Panc1 (cell line): Measurements from ENCODE around the gene PGBD2. TPM values are rescaled to one million over a fixed set of nuclear protein-coding genes. Genes with fewer than 3 reads are reported as not detected.
"Not testable (repeated sequence)": the region's sequence is repeated elsewhere in the genome, so short reads cannot be mapped to it uniquely, and the experiment has no call there.

Experiments used
- ATAC-seq: fragments of 200-7000 bp; cut with Tn5 transposase; 2 replicates; pipeline ENCODE4 v1.9.1; 2020; ENCODE audit warnings: mild to moderate bottlenecking, moderate library complexity
- BruUV-seq: library from RNA; stranded (reverse); fragments of 400-500 nt; replicated peaks from 2 replicates; lab custom pipeline; 2021; lab: Mats Ljungman, UMichigan
- CTCF ChIA-PET: fragments of 300-600 bp; sonication (Branson Sonifier 250); formaldehyde crosslinking; loops from one replicate; lab custom pipeline; 2022; ENCODE audit warnings: antibody characterized with exemption; lab: Charles Lee
- POLR2A ChIA-PET: fragments of 300-600 bp; sonication (Branson Sonifier 250); formaldehyde crosslinking; loops from one replicate; lab custom pipeline; 2022; ENCODE audit warnings: antibody characterized with exemption; lab: Charles Lee
- DNase-seq: peaks from one replicate; pipeline ENCODE4 v3.0.0-alpha.2; 2010; ENCODE audit warnings: low read depth, low spot score
- H3K27ac ChIP-seq: 2 replicates; pipeline ENCODE4 v1.5.1; 2011; ENCODE audit warnings: mild to moderate bottlenecking, low read length, inconsistent platforms
- H3K27me3 ChIP-seq: fragments of 200-500 bp; sonication (Bioruptor generic); 2 replicates; pipeline ENCODE4 v1.6.0; 2014; ENCODE audit warnings: low read length, inconsistent platforms; ENCODE audit not compliant: control insufficient read depth, insufficient read depth
- H3K36me3 ChIP-seq: fragments of 200-500 bp; sonication (Bioruptor generic); 2 replicates; pipeline ENCODE4 v1.5.1; 2014; ENCODE audit warnings: inconsistent platforms, mild to moderate bottlenecking, low read length, moderate library complexity; ENCODE audit not compliant: control insufficient read depth, insufficient read depth
- H3K4me1 ChIP-seq: 2 replicates; pipeline ENCODE4 v1.5.1; 2011; ENCODE audit warnings: inconsistent platforms, mild to moderate bottlenecking, low read length, moderate library complexity; ENCODE audit not compliant: control insufficient read depth, insufficient read depth
- H3K4me3 ChIP-seq, 2 experiments: 2 replicates each; pipeline ENCODE4 v1.5.1; 2011 to 2012; ENCODE audit warnings: low read depth in 2 of 2, low read length in 2 of 2, mild to moderate bottlenecking in 2 of 2, inconsistent platforms in 1 of 2, moderate library complexity in 1 of 2
- H3K9me3 ChIP-seq: fragments of 200-500 bp; sonication (Bioruptor generic); 2 replicates; pipeline ENCODE4 v1.5.1; 2014; ENCODE audit warnings: low read depth, mild to moderate bottlenecking, inconsistent platforms, low read length, moderate library complexity; ENCODE audit not compliant: control insufficient read depth, insufficient read depth
- POLR2AphosphoS5 ChIP-seq: IDR thresholded peaks from 2 replicates; pipeline ENCODE4 v1.6.1; 2012; ENCODE audit warnings: mild to moderate bottlenecking, low read depth, low read length, moderate library complexity
- REST ChIP-seq, 2 experiments: IDR thresholded peaks; 2 replicates each; pipeline ENCODE4 v1.6.1; 2011 to 2012; ENCODE audit warnings: low read depth in 2 of 2, control low read depth in 1 of 2, low read length in 1 of 2, mild to moderate bottlenecking in 1 of 2, moderate library complexity in 1 of 2; ENCODE audit not compliant: insufficient read depth in 1 of 2
- SIN3A ChIP-seq: IDR thresholded peaks from 2 replicates; pipeline ENCODE4 v1.6.1; 2012; ENCODE audit warnings: low read depth, mild to moderate bottlenecking, low read length, moderate library complexity, borderline replicate concordance; ENCODE audit not compliant: insufficient read depth
- TCF7L2 ChIP-seq: IDR thresholded peaks from 2 replicates; pipeline ENCODE4 v1.6.1; 2011; ENCODE audit warnings: mild to moderate bottlenecking, low read depth, low read length, inconsistent platforms
- in situ Hi-C: cut with HindIII; loops from 2 replicates; pipeline ENCODE4 v1.10.0; 2016; ENCODE audit warnings: low sequenced_read_pairs, low pct_unique_long_range_greater_than_20kb
- intact Hi-C: fragments of 100-400 bp; cut with micrococcal nuclease; formaldehyde crosslinking; loops from one replicate; pipeline ENCODE4 v1.10.0; 2022; ENCODE audit not compliant: unreplicated experiment
- total RNA-seq: library from RNA; stranded (reverse); gene quantifications from one replicate; pipeline ENCODE4 v1.2.1, GENCODE V29; 2021; ENCODE audit not compliant: unreplicated experiment
- TF ChIP-seq, protein P1 (sequence below): fragments of 450-650 bp; IDR thresholded peaks from 2 replicates; pipeline ENCODE4 v1.5.1; 2017; ENCODE audit warnings: mild to moderate bottlenecking

PGBD2 gene
- total RNA-seq, 1 experiment from 2014 or later: 7.1 TPM

GRCh38 chr1:248926401-248927182, 20.6 kb downstream of the PGBD2 start:
- no peaks in the 10 kb centered on the region for H3K4me1 ChIP-seq
- no peak overlapping the region for H3K4me3 ChIP-seq
- POLR2A ChIA-PET: no interaction called here
- H3K9me3 ChIP-seq: no peaks in the 10 kb centered on the region
- TF ChIP-seq TCF7L2: no peak
- no peak for TF ChIP-seq SIN3A
- TF ChIP-seq POLR2AphosphoS5: no peak
- TF ChIP-seq, protein P1, sequence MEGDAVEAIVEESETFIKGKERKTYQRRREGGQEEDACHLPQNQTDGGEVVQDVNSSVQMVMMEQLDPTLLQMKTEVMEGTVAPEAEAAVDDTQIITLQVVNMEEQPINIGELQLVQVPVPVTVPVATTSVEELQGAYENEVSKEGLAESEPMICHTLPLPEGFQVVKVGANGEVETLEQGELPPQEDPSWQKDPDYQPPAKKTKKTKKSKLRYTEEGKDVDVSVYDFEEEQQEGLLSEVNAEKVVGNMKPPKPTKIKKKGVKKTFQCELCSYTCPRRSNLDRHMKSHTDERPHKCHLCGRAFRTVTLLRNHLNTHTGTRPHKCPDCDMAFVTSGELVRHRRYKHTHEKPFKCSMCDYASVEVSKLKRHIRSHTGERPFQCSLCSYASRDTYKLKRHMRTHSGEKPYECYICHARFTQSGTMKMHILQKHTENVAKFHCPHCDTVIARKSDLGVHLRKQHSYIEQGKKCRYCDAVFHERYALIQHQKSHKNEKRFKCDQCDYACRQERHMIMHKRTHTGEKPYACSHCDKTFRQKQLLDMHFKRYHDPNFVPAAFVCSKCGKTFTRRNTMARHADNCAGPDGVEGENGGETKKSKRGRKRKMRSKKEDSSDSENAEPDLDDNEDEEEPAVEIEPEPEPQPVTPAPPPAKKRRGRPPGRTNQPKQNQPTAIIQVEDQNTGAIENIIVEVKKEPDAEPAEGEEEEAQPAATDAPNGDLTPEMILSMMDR: no peak
- no peak for TF ChIP-seq REST (IDR thresholded peaks at IDR 0.05; ENCODE audit: insufficient read depth in 1 of 2, low read depth in 2 of 2, low read length in 1 of 2)
- in situ Hi-C loops (no loop called here), intact Hi-C loops (no loop called here)
- DNase-seq: no peak
- CTCF ChIA-PET: no interaction called here
- H3K27ac ChIP-seq: no peak overlapping the region
- no TSS peak for BruUV-seq
- H3K27me3 ChIP-seq: no peaks in the 10 kb centered on the region
- H3K36me3 ChIP-seq: no peaks in the 10 kb centered on the region
- no peak for ATAC-seq

DNA sequence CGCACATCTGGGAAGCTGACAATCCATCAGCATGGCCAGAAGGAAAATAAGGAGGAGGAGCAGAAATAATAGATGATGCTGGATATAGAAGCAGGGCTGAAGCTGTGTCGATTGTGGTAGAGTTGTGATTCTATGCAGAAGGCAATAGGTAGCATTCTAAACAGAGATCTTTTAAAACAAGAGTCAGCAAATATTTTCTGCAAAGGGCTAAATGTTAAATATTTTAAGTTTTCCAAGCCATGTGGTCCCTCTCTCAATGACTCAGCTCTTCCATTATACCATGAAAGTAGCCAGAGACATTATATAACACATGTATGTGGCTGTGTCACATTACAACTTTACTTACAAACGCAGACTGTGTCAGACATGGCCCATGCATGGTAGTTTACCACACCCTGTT, 21.2 kb downstream of the PGBD2 start:
- CTCF ChIA-PET, H3K36me3 ChIP-seq, H3K4me3 ChIP-seq, POLR2A ChIA-PET, DNase-seq, H3K27ac ChIP-seq, ATAC-seq, intact Hi-C loops, H3K27me3 ChIP-seq, BruUV-seq, H3K4me1 ChIP-seq, H3K9me3 ChIP-seq, in situ Hi-C loops: not testable (repeated sequence)

DNA sequence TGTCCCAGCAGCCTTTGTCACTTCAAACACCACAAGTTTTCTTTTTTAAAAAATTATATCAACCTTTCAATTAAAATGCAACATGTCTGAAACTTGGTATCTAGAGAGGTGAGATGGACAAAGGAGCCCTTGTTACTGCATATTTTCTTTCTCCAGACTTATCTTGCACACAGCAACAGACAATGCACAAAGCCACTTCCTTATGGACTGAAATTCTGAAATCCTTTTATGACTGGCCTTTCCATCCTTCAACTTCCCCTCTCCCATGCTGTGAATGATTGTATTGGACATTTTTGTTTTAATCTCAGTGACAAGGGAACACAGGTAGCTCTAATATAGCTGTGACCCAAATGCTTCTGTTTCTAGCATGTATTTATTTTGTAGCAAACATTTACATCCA, 22.1 kb downstream of the PGBD2 start:
- CTCF ChIA-PET, DNase-seq, H3K4me3 ChIP-seq, in situ Hi-C loops, H3K27ac ChIP-seq, H3K27me3 ChIP-seq, H3K36me3 ChIP-seq, BruUV-seq, ATAC-seq, H3K4me1 ChIP-seq, H3K9me3 ChIP-seq, POLR2A ChIA-PET, intact Hi-C loops: not testable (repeated sequence)

- in situ Hi-C loops, DNase-seq, H3K4me3 ChIP-seq, H3K36me3 ChIP-seq, H3K27ac ChIP-seq, H3K9me3 ChIP-seq, CTCF ChIA-PET, H3K4me1 ChIP-seq, ATAC-seq, H3K27me3 ChIP-seq, intact Hi-C loops, BruUV-seq, POLR2A ChIA-PET: not testable (repeated sequence)
Observed at GRCh38 chr1:248930037-248930436, 24.0 kb downstream of the PGBD2 start.

DNA sequence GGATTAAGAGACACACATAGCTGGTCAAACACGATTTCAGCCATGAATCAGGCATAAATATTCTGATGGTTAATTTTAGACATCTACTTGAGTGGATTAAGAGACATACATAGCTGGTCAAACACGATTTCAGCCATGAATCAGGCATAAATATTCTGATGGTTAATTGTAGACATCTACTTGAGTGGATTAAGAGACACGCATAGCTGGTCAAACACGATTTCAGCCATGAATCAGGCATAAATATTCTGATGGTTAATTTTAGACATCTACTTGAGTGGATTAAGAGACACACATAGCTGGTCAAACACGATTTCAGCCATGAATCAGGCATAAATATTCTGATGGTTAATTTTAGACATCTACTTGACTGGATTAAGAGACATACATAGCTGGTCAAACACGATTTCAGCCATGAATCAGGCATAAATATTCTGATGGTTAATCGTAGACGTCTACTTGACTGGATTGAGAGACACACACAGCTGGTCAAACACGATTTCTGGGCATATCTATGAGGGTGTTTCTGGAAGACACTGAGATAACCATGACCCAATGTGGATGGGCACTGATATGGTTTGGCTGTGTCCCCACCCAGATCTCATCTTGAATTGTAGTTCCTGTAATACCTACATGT, 32.3 kb downstream of the PGBD2 start:
- H3K4me1 ChIP-seq, POLR2A ChIA-PET, H3K9me3 ChIP-seq, in situ Hi-C loops, H3K27ac ChIP-seq, CTCF ChIA-PET, ATAC-seq, DNase-seq, H3K36me3 ChIP-seq, BruUV-seq, H3K27me3 ChIP-seq, intact Hi-C loops, H3K4me3 ChIP-seq: not testable (repeated sequence)
